ENCODE measurements around the gene APOBEC3F.

The APOBEC3F gene

DNA sequence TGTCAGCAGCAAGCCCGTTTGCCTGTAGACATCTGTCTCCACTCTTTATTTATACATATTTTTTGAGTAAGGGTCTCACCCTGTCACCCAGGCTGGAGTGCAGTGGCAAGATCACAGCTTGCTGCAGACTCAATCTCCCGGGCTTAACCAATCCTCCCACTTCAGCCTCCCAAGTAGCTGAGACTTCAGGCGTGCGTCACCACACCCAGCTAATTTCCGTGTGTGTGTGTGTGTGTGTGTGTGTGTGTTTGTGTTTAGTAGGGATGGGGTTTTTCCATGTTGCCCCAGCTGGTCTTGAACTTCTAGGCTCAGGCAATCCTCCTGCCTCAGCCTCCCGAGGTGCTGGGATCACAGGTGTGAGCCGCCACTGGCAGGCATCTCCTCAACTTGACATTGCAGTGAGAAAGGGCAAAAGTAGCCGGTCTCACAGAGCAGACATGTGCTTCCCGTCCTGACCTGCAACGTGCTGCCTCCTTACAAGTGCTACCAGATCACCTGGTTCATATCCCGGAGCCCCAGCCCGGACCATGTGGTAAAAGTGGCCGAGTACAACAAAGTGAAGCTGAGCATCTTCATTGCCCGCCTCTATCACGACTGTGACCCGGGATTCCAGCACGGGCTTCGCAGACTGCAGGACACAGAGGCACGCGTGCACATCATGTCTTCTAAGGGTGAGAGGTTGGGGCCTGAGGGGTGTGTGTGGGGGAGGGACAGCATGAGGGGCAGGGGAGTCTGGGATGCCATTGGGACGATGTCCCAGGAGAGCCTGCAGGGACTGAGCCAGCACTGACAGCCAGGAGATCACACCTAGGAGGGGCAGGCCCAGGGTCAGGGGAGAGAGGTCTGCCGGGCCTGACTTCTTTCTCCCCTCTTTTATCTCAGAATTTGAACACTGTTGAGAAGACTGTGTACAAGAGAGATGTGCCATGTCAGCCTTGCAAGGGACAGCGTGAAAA is 50.7 kb downstream of the APOBEC3F start:
- DNase-seq (ENCODE audit: low read depth, low spot score) = no peak

DNA sequence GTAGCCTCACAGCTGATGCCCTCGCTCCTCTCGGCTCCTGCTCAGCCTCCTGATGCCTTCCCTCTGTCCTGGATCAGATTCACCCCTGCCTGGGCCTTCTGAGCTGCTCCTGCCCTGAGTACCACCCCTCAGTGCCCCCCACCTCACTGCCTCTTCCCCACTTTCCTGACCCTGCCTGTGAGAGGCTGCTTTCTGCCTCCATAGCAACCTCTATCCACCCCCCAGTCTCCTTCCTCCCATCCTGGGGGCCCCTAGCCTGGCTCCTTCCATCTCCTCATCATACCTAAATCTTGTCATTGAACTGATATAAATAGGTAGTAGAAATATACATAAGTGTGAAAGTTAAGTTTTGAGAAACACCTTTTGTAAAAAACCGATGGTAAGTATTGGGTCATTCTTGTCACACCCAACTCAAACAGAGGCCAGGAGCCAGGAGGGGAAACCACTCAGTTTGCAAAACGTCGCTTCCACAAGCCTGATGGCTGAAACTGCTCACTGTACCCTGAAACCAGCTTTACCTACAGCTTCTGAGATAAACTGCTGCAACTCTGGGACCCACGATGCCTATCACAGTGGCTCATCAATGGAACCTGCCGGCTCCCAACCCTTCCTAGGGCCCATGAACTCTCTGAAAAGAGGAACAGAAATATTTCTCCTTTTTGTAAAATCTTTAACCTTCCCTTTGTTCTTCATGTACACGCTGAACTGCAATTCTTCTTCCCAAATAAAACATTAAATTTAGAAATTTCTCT is 51.6 kb downstream of the APOBEC3F start:
- no peak for DNase-seq (ENCODE audit: low read depth, low spot score)

DNA sequence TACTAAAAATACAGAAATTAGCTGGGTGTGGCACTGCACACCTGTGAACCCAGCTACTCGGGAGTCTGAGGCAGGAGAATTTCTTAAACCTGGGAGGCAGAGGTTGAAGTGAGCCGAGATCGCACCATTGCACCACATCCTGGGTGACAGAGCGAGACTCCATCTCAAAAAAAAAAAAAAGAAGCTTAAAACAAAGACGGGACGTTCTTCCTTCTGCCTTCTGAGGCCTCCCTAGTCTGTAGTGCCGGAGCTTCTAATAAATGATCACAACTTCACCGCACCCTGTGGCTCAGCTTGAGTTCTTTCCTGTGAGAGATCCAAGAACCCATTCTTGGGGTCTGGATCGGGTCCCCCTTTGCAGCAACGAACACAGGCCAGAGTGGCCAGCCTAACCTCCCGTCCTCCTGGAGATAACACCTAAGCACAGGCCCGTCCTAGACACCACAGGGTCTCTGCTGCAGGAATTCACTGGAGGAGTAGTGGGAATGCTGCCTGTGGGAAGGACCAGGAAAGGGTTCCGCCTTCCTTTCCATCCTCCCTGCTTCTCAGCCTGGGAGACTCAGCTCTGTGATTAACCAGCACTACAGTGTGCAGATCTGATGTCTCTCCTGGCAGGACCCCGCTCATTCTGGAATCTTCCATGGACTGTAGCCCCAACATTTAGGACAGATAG is 54.2 kb downstream of the APOBEC3F start:
- no peak for DNase-seq (ENCODE audit: low read depth, low spot score)

DNA sequence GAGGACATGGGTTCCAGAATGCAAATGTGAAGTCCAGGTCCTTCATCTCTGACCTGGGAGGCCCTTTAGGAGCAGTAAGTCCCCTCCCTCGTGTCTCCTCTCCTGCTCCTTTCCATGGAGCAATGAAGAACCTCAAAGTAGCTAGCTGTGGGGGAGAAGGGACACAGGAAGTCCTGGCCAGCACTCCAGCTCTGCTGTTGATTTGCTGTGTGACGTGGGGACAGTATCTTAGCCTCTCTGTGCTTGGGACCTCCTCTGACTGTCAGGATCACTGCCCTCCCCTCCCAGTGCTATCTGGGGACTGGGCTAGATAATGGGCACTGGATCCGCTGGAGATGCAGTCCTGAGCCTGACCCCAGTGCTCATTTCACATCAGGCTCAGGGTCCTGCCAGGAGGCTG is 55.3 kb downstream of the APOBEC3F start:
- no peak for DNase-seq (ENCODE audit: low read depth, low spot score)

DNA sequence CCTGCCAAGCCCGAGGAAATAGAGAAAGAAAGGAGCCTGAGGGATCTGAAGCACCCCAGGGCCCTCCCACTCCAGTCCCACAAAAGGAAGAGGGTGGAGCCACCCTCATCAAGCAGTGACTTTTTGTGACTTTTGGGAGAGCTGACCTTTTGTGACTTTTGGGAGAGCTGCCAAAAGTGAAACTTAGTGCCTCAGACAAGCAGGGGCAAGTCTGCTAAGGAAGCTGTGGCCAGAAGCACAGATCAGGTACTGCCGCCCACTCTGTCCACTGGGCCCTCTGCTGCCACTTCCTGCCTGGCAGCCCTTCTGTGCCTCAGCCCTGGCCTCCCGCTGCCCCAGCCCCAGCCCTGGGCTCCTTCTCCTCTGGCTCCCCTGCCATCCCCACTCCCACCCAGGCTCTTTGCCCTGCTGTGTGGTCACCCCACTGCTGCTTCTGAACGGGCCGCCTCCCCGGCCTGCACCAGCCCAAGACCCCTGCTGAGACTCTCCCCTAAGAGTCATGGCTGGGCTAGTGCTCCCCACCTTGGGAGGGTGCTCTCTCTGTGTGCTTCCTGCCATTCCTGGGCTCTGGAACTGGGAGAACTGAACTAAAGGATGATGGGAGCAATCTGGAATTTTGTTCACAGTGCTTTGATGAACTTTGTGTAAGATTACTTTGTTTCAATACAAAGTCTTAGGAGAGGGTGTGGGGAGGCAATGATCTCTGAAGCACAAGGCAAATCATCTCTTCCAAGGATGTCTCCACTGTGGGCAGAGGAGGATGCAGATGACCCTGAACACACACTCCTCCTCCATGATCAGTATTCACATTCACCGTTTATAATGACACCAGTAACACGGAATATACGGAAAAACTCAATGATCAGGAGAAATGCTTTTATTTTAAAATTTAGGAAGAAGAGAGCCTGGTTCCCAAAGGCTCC is 56.7 kb downstream of the APOBEC3F start, which contains the start of gene APOBEC3H:
Gene APOBEC3H (plus strand): TSS at position 147 of the 923 bp plus-strand sequence. CDS start 3,035 bp downstream, outside the sequence.
- DNase-seq (ENCODE audit: low read depth, low spot score) = no peak

DNA sequence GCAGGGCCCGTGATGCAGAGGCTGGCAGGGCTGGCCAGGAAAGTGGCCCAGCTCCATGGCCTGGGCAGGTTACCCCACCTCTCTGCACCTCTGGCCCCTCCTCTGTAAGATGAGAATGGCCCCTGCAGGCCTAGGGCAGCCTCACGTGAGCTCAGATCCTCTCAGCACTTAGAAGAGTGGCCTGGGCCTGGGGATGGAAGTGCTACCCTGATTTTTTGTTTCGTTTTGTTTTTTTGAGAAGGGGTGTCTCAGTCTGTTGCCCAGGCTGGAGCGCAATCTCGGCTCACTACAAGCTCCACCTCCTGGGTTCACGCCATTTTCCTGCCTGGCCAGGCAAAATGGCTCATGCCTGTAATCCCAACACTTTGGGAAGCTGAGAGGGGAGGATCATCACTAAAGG is 57.4 kb downstream of the APOBEC3F start:
- DNase-seq (ENCODE audit: low read depth, low spot score) = no peak

DNA sequence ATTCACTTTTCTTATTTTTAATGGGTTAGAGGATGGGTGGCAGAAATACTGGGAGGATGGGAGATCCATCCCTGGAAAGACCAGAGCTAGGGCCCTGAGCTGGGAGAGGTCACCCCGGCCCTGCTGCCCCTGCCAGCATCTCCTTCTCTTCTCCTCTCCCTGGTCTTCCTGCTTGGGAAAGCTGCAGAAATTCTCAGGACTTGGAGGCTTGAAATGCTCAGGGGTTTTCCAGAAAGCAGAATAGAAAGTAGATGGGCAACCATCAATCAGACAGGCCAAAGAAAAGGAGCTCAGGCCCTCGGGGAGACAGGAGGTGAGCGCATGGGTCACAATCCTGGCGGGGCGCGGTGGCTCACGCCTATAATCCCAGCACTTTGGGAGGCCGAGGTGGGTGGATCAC is 57.9 kb downstream of the APOBEC3F start:
- no peak for DNase-seq (ENCODE audit: low read depth, low spot score)

DNA sequence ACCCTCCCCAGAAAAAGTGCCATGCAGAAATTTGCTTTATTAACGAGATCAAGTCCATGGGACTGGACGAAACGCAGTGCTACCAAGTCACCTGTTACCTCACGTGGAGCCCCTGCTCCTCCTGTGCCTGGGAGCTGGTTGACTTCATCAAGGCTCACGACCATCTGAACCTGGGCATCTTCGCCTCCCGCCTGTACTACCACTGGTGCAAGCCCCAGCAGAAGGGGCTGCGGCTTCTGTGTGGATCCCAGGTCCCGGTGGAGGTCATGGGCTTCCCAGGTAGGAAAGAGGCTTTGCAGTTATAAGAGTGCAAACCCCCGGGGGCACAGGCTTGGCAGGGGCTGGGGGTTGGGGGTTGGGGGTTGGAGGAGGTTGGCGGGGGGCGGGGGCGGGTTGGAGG is 60.6 kb downstream of the APOBEC3F start:
- DNase-seq (ENCODE audit: low read depth, low spot score) = no peak

DNA sequence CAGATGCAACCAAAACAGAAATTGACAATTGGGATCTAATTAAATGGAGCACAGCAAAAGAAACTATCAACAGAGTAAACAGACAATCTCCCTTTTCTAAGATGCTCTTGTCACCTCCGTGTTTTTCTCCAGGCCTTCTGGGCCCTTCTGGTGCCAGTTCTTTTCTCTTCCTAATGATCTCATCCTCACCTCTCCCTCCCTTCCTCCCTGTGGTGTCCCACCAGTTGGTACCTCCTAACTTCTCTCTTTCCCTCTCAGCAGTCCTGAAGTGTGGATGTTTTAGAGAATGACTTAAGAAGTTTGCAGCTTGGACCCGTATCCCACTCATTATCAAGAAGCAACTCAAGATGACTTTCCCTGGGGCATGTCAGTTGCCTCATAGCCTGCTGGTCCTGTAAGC is 62.8 kb downstream of the APOBEC3F start:
- no peak for DNase-seq (ENCODE audit: low read depth, low spot score)
